ACHN (cell line): ENCODE results near the gene CRTC1.
"Not testable (repeated sequence)": the region's sequence is repeated elsewhere in the genome, so short reads cannot be mapped to it uniquely, and the experiment has no call there.

ENCODE experiments used
- DNase-seq: peaks from one replicate; pipeline ENCODE4 v3.0.0-alpha.2; 2015
- in situ Hi-C: cut with HindIII; loops from 2 replicates; pipeline ENCODE4 v1.10.0; 2017; ENCODE audit warnings: low sequenced_read_pairs, low pct_ligation_motif_present, low pct_unique_long_range_greater_than_20kb

Gene CRTC1

DNA sequence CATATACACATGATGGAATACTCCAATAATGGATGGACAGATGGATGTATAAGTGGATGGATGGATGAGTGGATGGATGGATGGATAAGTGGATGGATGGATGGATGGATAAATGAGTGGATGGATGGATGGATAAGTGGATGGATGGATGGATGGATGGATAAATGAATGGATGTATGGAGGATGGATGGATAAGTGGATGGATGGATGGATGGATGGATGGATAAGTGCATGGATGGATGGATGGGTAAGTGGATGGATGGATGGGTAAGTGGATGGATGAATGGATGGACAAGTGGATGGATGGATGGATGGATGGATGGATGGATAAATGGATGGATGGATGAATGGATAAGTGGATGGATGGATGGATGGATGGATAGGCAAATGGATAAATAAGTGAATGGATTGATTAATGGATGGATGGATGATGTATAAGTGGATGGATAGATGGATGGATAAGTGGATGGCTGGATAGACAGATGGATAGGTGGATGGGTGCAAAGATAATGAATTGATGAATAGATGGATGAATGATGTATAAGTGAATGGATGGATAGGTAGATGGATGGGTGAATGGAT lies 116.0 kb downstream of the CRTC1 start:
- no peak for DNase-seq
- in situ Hi-C loops: no loop called here

DNA sequence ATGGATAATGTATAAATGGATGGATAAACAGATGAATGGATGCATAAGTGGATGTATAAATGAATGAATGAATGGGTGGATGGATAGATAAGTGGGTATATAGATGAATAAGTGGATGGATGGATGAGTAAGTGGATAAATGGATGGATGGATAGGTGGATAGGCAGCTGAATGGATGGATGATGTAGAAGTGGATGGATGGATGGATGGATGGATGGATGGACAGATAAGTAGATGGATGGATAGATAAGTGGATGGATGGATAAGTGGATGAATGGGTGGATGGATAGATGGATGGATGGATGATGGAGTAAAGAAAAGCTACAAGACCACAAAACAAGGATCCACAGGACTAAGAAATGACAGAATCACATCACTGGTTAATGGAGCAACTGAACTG lies 116.6 kb downstream of the CRTC1 start:
- DNase-seq: no peak
- in situ Hi-C loops: no loop called here

DNA sequence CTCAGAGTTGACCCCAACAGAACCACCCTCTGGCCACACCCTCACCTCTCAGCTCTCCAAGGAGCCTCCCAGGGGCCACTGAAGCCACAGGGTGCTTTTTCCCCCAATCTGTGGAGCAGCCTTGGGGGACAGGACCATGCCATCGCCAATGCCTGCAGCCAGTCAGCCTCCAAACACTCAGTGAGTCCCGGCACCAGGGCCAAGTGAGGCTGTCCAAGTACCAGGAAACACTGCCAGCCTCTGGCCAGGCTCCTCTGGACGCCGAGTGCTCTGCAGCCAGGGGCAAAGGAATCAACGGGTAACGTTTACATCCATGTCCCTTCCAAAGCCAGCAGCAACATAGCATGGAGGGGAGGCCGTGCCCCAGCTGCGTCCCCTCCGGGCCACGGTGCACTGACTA lies 117.2 kb downstream of the CRTC1 start:
- in situ Hi-C loops: no loop called here
- no peak for DNase-seq

DNA sequence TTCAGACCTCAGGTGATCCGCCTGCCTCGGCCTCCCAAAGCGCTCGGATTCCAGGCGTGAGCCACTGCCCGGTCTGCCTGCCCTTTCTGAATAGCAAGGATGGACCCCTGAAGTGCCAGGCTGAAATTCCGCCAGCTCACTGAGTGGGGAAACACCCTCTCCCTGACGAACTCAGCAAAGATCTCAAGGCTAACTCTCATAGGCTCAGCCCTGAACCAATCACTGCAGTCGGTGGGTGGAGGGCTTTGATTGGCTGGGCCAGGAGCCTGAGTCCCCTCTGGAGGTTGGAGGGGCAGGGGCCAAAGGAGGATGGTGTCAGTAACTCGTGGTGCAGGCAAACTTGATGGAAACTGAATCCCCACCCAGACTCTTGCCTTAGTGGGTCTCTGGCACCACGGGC lies 118.9 kb downstream of the CRTC1 start:
- DNase-seq: no peak

DNA sequence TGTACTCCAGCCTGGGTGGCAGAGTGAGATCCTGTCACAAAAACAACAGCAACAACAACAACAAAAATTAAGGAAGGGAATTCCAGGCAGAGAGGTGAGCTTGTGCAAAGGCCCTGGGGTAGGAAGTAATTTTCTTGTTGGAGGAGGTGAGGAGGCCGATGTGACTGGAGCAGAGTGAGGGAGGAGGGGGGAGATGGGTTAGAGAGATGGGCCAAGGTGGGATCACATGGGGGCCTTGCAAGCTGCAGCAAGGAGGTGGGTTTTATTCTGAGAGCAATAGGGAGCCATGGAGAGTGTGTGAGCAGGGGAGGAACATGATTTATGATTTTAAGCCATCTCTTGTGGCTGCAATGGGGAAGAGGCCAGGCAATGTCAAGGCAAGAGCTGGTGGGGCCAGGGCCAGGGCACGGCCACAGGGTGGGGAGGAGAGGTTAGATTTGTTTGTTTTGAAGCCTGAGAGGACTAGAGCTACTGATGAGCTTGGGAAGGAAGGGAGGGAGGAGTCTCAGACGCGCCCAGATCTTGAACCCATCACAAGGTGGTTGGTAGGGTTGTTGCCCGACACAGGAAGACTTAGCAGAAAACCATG lies 120.2 kb downstream of the CRTC1 start:
- DNase-seq: no peak
- in situ Hi-C loops: no loop called here

More for the DNA sequence above, 118.9 kb downstream of the CRTC1 start:
- in situ Hi-C loops: no loop called here

DNA sequence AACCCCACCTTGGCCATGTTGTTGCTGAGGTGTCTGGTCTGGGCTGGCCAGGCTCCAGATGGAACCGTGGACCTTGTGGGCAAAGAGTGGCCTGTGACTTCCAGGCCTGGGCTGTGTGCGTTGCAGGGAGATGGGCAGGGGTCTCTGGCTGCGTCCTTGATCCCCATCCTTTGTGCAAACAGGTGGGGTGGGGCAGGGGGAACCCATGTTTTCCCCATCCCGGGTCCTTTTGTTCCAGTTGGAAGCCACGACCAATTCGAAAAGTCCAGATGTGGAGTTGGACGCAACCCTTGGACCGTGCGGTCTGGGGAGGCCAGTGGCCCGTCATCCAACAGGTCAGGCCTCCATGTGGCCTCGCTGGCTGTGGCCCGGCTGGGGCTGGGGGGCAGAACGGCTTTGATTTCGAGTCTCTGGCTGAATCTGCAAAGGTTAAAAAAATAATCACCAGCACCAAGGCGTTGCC lies 120.7 kb downstream of the CRTC1 start:
- no peak for DNase-seq
- in situ Hi-C loops: no loop called here

DNA sequence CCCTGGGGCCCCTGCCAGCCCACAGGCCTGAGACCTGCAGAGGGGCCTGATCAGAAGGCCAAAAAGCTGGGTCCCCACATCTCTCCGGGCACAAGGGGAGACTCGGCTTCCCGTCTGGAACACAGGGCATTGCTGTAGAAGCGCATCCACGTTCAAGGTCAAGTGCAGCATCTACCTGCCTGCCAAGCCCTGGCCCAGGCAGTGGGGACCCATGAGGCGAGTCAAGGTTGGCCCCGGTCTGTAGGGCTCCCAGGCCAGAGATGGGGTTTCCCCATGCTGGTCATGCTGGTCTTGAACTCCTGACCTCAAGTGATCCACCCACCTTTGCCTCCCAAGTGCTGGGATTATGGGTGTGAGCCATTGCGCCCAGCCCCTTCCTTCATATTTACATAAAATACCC lies 121.2 kb downstream of the CRTC1 start:
- DNase-seq: no peak
- in situ Hi-C loops: no loop called here

DNA sequence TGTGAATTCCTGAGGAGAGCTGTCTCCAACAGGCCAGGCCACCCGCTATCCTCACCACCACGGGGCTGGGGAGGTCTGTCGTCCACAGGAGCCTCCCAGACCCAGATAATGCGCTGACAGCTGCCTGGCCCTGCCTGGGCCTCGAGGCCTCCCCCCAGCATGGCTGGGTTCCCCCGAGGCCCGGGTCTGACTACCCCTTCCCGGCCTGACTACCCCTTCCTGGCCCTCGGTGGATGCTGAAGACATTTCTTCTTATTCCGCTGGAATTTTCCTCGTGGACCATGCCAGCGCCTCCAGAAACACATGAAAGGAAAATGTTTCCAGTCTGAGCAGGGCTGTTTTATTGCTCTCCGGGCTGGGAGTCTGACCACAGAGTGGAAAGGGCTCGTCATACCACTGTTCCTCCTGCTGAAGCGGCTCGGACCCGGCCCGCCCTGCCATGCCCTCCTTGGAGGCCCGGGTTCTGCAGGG lies 124.4 kb downstream of the CRTC1 start:
- in situ Hi-C loops: no loop called here

DNA sequence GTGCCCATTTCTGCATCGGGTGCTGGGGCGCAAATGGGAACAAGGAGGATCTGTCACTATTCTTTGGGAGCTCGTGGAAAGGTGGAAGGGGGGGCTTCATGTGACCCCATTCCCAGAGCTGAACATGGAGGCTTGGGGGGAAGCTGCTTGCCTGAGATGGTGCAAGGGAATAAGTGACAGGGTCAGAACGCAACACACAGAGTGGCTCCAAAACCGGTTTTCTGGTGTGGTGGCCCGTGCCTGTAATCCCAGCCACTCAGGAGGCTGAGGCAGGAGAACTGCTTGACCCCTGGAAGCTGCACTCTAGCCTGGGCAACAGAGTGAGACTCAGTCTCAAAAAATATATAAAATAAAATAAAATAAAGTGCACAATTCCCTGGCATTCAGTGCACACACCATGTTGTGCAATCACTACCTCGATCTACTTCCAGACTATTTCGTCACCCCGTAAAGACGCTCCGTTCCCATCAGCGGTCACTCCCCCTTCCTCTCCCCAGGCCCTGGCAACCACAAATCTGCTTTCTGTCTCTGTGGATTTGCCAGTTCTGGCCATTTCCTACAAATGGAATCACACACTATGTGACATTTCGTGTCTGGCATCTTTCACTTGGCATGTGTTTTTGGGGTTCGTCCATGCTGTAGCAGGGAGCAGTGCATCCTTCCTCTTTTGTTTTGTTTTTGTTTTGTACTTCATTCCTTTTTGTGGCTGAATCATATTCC lies 125.8 kb downstream of the CRTC1 start:
- DNase-seq: no peak
- in situ Hi-C loops: no loop called here

More for the DNA sequence above, 124.4 kb downstream of the CRTC1 start:
- no peak for DNase-seq

DNA sequence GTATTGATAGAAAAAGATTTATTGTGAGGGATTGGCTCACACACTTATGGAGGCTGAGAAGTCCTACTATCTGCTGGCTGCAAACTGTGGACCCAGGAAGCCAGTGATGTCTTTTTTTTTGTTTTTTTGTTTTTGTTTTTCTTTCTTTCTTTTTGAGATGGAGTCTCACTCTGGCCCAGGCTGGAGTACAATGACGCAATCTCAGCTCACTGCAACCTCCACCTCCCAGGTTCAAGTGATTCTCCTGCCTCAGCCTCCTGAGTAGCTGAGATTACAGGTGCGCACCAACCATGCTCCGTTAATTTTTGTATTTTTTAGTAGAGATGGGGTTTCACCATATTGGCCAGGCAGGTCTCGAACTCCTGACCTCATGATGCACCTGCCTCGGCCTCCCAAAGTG lies 128.2 kb downstream of the CRTC1 start:
- in situ Hi-C loops, DNase-seq: not testable (repeated sequence)

DNA sequence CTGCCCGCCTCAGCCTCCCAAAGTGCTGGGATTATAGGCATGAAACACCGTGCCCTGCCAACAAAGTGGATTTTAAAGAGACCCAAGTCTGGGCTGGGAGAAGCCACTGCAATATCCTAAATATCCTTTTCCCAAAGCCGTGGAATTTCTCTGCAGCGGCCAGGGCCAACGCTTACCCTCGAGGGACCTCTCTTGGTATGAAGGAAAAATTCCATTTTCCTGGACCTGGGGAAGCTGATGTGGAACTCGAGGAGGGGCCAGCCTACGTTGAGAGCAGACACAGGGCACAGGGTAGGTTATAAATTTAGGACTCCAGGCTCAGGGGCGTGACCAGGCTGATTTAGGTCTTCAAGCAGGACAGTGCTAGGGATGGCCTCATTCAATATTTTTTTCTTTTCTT lies 130.6 kb downstream of the CRTC1 start:
- in situ Hi-C loops: no loop called here
- DNase-seq: no peak

DNA sequence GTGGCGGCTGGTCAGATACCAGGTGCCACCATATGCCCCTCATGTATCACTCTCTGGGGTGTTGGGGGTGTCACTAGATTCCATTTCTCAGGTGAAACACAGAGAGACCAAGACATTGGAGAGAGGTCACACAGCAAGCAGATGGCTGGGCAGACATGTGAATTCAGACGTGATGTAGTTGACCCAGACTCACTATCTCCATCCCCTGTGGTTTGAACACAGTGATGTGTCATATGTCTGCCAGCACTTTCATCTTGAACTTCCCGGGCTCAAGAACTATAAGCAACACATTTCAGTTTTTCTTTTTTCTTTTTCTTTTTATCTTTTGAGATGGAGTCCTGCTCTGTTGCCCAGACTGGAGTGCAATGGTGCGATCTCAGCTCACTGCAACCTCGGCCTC lies 132.2 kb downstream of the CRTC1 start:
- in situ Hi-C loops: no loop called here
- DNase-seq: no peak

DNA sequence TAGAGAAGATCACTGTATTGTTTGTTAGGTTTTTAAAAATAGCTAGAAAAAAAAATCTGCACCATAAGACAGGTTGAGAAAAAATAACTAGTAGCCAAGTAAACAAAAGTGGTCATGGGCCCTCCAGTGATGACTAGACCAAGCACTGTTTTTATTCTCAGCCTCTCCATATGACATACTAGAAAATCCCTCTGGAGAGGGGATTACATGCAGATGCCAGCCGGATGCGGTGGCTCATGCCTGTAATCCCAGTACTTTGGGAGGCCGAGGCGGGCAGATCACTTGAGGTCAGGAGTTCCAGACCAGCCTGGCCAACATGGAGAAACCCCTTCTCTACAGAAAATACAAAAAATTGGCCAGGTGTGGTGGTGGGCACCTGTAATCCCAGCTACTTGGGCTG lies 133.2 kb downstream of the CRTC1 start:
- DNase-seq, in situ Hi-C loops: not testable (repeated sequence)

DNA sequence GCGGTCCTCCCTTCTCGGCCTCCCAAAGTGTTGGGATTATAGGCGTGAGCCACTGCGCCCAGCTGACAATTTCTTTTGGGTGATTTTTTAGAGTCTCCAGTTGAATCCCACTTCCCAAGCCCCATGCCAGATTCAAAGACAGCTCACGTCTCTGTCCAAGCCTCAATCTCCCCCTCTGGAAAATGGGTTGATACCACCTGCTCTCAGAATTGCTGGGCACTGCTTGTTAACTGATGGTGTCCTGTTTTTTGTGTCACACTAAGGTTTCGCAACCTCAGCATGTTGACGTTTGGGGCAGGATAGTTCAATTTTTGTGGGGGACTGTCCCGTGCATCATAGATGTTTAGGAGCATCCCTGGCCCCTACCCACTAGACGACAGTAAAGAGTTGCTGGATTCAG lies 134.1 kb downstream of the CRTC1 start:
- DNase-seq: no peak
- in situ Hi-C loops: no loop called here

DNA sequence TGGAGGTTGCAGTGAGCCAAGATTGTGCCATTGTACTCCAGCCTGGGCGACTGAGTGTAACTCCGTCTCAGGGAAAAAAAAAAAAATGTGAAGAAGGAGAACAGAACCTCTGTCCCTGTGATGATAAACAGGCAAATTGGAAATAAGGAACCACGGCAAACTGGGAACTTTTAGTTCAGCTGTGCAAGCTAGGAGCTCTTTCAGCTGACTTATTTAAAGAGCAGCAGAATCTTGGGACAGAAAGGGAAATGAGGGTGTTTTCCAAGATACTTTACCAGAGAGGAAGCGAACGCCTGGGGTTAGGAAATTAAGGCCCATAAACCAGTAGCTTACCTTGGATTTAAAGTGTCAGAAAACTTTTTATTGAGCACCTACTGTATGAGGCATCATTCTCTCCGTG lies 145.3 kb downstream of the CRTC1 start:
- in situ Hi-C loops: no loop called here
- no peak for DNase-seq

DNA sequence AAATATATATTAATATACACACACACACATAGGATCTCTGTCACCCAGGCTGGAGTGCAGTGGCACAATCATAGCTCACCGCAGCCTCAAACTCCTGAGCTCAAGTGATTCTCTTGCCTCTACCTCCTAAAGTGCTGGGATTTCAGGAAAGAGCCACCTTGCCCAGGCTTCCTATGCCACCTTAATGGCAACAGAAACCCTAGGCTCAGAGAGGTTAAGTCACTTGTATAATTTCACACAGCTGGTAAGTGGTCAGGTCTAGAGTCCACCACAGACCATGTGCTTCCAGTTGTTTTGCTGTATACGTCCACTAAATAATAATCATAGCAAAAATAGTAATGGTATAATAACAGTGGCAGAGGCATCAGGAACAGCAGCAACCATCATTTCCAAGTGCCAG lies 147.0 kb downstream of the CRTC1 start:
- no peak for DNase-seq
- in situ Hi-C loops: no loop called here

DNA sequence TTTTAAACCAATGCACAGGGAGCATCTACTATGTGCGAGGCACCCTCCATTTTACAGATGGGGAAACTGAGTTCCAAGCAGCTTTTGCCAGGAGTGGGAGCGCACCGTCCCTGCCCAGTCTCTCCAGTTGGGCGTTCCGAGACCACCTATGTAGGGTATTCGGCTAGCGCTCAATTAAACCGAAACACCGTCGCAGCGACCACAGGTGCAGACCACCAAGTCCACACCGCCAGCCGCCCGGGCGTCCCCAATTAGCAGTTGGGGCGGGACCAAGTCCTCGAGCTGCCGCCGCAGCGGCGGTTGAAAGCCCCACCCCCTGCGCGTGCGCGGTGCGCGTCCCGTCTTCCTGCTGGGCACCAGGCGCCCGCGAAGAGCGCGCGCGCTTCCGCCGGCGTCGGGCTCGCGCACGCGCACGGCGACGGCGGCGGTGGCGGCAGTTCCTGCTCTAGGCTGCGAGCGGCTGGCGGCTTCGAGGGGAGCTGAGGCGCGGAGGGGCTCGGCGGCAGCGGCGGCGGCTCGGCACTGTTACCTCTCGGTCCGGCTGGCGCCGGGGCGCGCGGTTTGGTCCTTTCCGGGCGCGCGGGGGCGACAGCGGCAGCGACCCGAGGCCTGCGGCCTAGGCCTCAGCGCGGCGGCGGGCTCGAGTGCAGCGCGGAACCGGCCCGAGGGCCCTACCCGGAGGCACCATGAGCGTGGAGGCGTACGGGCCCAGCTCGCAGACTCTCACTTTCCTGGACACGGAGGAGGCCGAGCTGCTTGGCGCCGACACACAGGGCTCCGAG lies 148.2 kb downstream of the CRTC1 start, which contains the start of gene UPF1:
UPF1 (plus strand) TSS at position 436 of the 782 bp plus-strand sequence; CDS start at position 687, 251 bp downstream.
- in situ Hi-C loops: no loop called here
- DNase-seq: peak; percentile 88
